ENCODE measurements around the gene FOXO6.
A peak's percentile ranks its signal among the peaks of the same experiment; 100 is the strongest.

The FOXO6 gene

GRCh38 chr1:41360786-41361494 lies at the start of gene FOXO6:
Gene FOXO6, plus strand, starts transcription at chr1:41361434.
- peak within 1 kb of the TSS; percentile 22 for H3K27ac Mint-ChIP-seq
- peaks cover 58% of the 10 kb centered on the region for H3K27me3 Mint-ChIP-seq (ENCODE audit: low read depth)

GRCh38 chr1:41312991-41313645 lies 48.1 kb upstream of the FOXO6 start:
- Mint-ChIP-seq H3K4me3 (no peak overlapping the region), H3K27me3 (ENCODE audit: low read depth) (peaks cover 16% of the 10 kb centered on the region), H3K36me3 (ENCODE audit: low read depth) (no peaks in the 10 kb centered on the region), H3K27ac (no peak overlapping the region), H3K9me3 (no peaks in the 10 kb centered on the region), H3K4me1 (ENCODE audit: low read depth) (no peaks in the 10 kb centered on the region)

More at GRCh38 chr1:41360786-41361494, at the start of gene FOXO6:
- H3K36me3 Mint-ChIP-seq (ENCODE audit: low read depth) = no peaks in the 10 kb centered on the region
- H3K4me3 Mint-ChIP-seq = peak within 1 kb of the TSS; percentile 64
- H3K4me1 Mint-ChIP-seq (ENCODE audit: low read depth) = no peaks in the 10 kb centered on the region
- no peaks in the 10 kb centered on the region for H3K9me3 Mint-ChIP-seq

GRCh38 chr1:41313661-41314131 lies 47.5 kb upstream of the FOXO6 start:
- Mint-ChIP-seq H3K36me3 (ENCODE audit: low read depth) (no peaks in the 10 kb centered on the region), H3K9me3 (no peaks in the 10 kb centered on the region), H3K4me3 (no peak overlapping the region), H3K27ac (no peak overlapping the region), H3K27me3 (ENCODE audit: low read depth) (peaks cover 16% of the 10 kb centered on the region), H3K4me1 (ENCODE audit: low read depth) (no peaks in the 10 kb centered on the region)

- no peaks in the 10 kb centered on the region for H3K4me1 Mint-ChIP-seq (ENCODE audit: low read depth)
- H3K9me3 Mint-ChIP-seq = no peaks in the 10 kb centered on the region
- H3K27ac Mint-ChIP-seq = no peak overlapping the region
- H3K27me3 Mint-ChIP-seq (ENCODE audit: low read depth) = peaks cover 16% of the 10 kb centered on the region
- H3K36me3 Mint-ChIP-seq (ENCODE audit: low read depth) = no peaks in the 10 kb centered on the region
- no peak overlapping the region for H3K4me3 Mint-ChIP-seq
Measured at GRCh38 chr1:41314376-41315145, 46.7 kb upstream of the FOXO6 start.

GRCh38 chr1:41315146-41315822 lies 46.0 kb upstream of the FOXO6 start:
- Mint-ChIP-seq H3K27me3 (ENCODE audit: low read depth) (peaks cover 10% of the 10 kb centered on the region), H3K27ac (no peak overlapping the region), H3K4me3 (no peak overlapping the region), H3K36me3 (ENCODE audit: low read depth) (no peaks in the 10 kb centered on the region), H3K9me3 (no peaks in the 10 kb centered on the region), H3K4me1 (ENCODE audit: low read depth) (no peaks in the 10 kb centered on the region)

GRCh38 chr1:41315871-41316270 lies 45.4 kb upstream of the FOXO6 start:
- H3K4me1 Mint-ChIP-seq (ENCODE audit: low read depth) = no peaks in the 10 kb centered on the region
- no peak overlapping the region for H3K27ac Mint-ChIP-seq
- peaks cover 4% of the 10 kb centered on the region for H3K27me3 Mint-ChIP-seq (ENCODE audit: low read depth)
- no peaks in the 10 kb centered on the region for H3K9me3 Mint-ChIP-seq
- no peaks in the 10 kb centered on the region for H3K36me3 Mint-ChIP-seq (ENCODE audit: low read depth)
- no peak overlapping the region for H3K4me3 Mint-ChIP-seq

GRCh38 chr1:41317361-41317760 lies 43.9 kb upstream of the FOXO6 start:
- no peaks in the 10 kb centered on the region for H3K4me1 Mint-ChIP-seq (ENCODE audit: low read depth)
- no peaks in the 10 kb centered on the region for H3K36me3 Mint-ChIP-seq (ENCODE audit: low read depth)
- H3K27me3 Mint-ChIP-seq (ENCODE audit: low read depth) = no peaks in the 10 kb centered on the region
- no peak overlapping the region for H3K4me3 Mint-ChIP-seq
- H3K9me3 Mint-ChIP-seq = no peaks in the 10 kb centered on the region
- no peak overlapping the region for H3K27ac Mint-ChIP-seq

GRCh38 chr1:41318135-41318534 lies 43.1 kb upstream of the FOXO6 start:
- Mint-ChIP-seq H3K27ac (no peak overlapping the region), H3K9me3 (no peaks in the 10 kb centered on the region), H3K36me3 (ENCODE audit: low read depth) (no peaks in the 10 kb centered on the region), H3K27me3 (ENCODE audit: low read depth) (no peaks in the 10 kb centered on the region), H3K4me1 (ENCODE audit: low read depth) (no peaks in the 10 kb centered on the region), H3K4me3 (no peak overlapping the region)

GRCh38 chr1:41319106-41319755 lies 42.0 kb upstream of the FOXO6 start:
- Mint-ChIP-seq H3K36me3 (ENCODE audit: low read depth) (no peaks in the 10 kb centered on the region), H3K27me3 (ENCODE audit: low read depth) (no peaks in the 10 kb centered on the region), H3K9me3 (no peaks in the 10 kb centered on the region), H3K27ac (no peak overlapping the region), H3K4me3 (no peak overlapping the region), H3K4me1 (ENCODE audit: low read depth) (no peaks in the 10 kb centered on the region)

- no peaks in the 10 kb centered on the region for H3K36me3 Mint-ChIP-seq (ENCODE audit: low read depth)
- H3K9me3 Mint-ChIP-seq = no peaks in the 10 kb centered on the region
- H3K27ac Mint-ChIP-seq = no peak overlapping the region
- H3K4me1 Mint-ChIP-seq (ENCODE audit: low read depth) = no peaks in the 10 kb centered on the region
- H3K27me3 Mint-ChIP-seq (ENCODE audit: low read depth) = no peaks in the 10 kb centered on the region
- H3K4me3 Mint-ChIP-seq = no peak overlapping the region
Measured at GRCh38 chr1:41319807-41320711, 41.2 kb upstream of the FOXO6 start.

- H3K9me3 Mint-ChIP-seq = no peaks in the 10 kb centered on the region
- no peaks in the 10 kb centered on the region for H3K4me1 Mint-ChIP-seq (ENCODE audit: low read depth)
- no peaks in the 10 kb centered on the region for H3K27me3 Mint-ChIP-seq (ENCODE audit: low read depth)
- H3K4me3 Mint-ChIP-seq = no peak overlapping the region
- H3K27ac Mint-ChIP-seq = no peak overlapping the region
- no peaks in the 10 kb centered on the region for H3K36me3 Mint-ChIP-seq (ENCODE audit: low read depth)
Measured at GRCh38 chr1:41320895-41321676, 40.1 kb upstream of the FOXO6 start.

- Mint-ChIP-seq H3K4me1 (ENCODE audit: low read depth) (no peaks in the 10 kb centered on the region), H3K4me3 (no peak overlapping the region), H3K27me3 (ENCODE audit: low read depth) (no peaks in the 10 kb centered on the region), H3K36me3 (ENCODE audit: low read depth) (no peaks in the 10 kb centered on the region), H3K9me3 (no peaks in the 10 kb centered on the region), H3K27ac (no peak overlapping the region)
Measured at GRCh38 chr1:41322101-41322661, 39.1 kb upstream of the FOXO6 start.
